ENCODE results near the gene FBXW11. TPM values are rescaled to one million over a fixed set of nuclear protein-coding genes. Genes with fewer than 3 reads are reported as not detected.

Gene FBXW11
- total RNA-seq, 2 donors from 2014 or later, result 29.0 to 64.6 TPM

DNA sequence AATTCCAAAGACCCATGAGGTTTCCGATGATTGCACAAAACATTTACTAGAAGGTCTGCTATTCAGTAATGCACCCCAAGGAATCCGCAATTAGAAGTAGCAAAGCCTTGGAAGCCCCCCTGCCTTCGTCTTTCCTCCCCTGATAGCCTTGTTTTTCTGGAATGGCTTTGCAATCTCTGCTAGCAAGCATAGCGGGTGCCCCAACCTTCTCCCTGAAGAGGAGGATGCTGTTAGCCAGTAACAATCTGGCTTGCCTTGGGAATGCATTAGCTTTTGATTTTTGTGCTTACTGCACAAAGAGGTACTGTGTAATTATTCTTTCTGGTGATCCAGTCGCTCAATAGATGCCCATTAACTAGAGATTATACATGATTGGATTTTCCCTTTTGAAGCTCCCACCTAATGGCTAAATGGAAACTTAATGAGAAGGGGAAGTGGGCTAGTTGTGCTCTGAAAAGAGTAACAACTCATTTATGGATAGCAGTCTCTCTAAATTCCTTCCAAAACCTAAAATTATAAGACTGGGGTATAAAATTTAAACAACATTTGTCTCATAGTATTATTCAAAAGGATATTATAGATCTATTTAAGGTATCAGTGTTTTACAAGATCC lies 91.6 kb downstream of the FBXW11 start:
- Histone ChIP-seq H3K4me1 (peaks cover 43% of the 10 kb centered on the region), H3K9me3 (no peaks in the 10 kb centered on the region), H3K27ac (no peak overlapping the region), H3K4me3 (no peak overlapping the region), H3K36me3 (replicated peaks in 1 of 2; ENCODE audit: insufficient read depth in 1 of 2, low read depth in 2 of 2) (no peaks in the 10 kb centered on the region), H3K27me3 (no peaks in the 10 kb centered on the region)
- intact Hi-C loops (cut with DNase I), result loop anchor here (5.0 to 10.0 kb wide), 2 partner anchors 70 to 122 kb away; no protein-coding TSS in a partner anchor
- 73 to 75% methylated on average over 5 of the region's 5 CpGs for WGBS, 2 donors
- ATAC-seq, result no peak
- DNase-seq, result no peak
- TF ChIP-seq, protein P1, sequence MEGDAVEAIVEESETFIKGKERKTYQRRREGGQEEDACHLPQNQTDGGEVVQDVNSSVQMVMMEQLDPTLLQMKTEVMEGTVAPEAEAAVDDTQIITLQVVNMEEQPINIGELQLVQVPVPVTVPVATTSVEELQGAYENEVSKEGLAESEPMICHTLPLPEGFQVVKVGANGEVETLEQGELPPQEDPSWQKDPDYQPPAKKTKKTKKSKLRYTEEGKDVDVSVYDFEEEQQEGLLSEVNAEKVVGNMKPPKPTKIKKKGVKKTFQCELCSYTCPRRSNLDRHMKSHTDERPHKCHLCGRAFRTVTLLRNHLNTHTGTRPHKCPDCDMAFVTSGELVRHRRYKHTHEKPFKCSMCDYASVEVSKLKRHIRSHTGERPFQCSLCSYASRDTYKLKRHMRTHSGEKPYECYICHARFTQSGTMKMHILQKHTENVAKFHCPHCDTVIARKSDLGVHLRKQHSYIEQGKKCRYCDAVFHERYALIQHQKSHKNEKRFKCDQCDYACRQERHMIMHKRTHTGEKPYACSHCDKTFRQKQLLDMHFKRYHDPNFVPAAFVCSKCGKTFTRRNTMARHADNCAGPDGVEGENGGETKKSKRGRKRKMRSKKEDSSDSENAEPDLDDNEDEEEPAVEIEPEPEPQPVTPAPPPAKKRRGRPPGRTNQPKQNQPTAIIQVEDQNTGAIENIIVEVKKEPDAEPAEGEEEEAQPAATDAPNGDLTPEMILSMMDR (IDR thresholded peaks at IDR 0.05), result no peak
- no peak for TF ChIP-seq POLR2A (IDR thresholded peaks at IDR 0.05)

DNA sequence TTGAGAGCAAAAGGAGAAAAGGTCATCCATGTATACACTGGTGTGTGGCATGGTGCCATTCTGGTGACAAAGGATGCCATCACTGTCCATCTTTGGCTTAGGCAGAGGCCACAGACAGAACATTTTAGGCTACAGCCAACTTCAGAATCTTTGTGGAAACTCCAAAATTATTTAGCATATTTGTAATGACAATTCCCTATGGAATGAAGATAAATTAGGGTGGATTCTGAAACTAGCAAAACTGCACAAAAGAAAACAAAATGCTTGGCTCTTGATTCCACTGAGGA lies 92.5 kb downstream of the FBXW11 start:
- H3K27me3 ChIP-seq, result no peaks in the 10 kb centered on the region
- no peak for DNase-seq
- no peak for ATAC-seq
- H3K4me3 ChIP-seq, result no peak overlapping the region
- H3K36me3 ChIP-seq (replicated peaks in 1 of 2; ENCODE audit: insufficient read depth in 1 of 2, low read depth in 2 of 2), result no peaks in the 10 kb centered on the region
- no peaks in the 10 kb centered on the region for H3K9me3 ChIP-seq
- no peak for TF ChIP-seq POLR2A (IDR thresholded peaks at IDR 0.05)
- TF ChIP-seq, protein P1 (IDR thresholded peaks at IDR 0.05), result no peak
- intact Hi-C loops (cut with DNase I), result loop anchor here (10.0 kb wide), 1 partner anchor 71 kb away; no protein-coding TSS in a partner anchor
- peak overlapping the region in 2 of 4 donors; percentile 18 to 45 for H3K27ac ChIP-seq
- peaks cover 43% of the 10 kb centered on the region for H3K4me1 ChIP-seq

DNA sequence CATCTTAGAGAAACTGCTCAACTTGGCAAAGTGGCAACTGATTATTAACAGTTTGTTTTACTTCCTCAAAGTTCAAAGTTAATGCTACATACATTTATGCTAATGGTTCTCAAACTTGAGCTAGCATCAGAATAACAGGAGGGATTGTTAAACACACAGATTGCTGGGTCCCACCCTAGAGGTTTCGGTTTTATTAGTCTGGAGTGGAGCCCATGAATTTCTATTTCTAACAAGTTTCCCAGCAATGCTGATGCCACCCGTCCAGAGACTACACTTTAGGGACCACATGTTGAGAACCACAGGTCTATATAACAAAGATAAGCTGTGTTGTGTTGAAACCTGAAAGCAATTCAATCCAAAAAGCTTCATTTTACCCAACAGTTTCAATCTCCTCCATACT lies 95.3 kb downstream of the FBXW11 start:
- DNase-seq, result no peak
- H3K9me3 ChIP-seq, result no peaks in the 10 kb centered on the region
- WGBS, 2 donors, result 42 to 62% methylated on average over 2 of the region's 2 CpGs
- no peak overlapping the region for H3K4me3 ChIP-seq
- H3K27ac ChIP-seq, result peak overlapping the region in 1 of 4 donors; percentile 12
- peaks cover 49% of the 10 kb centered on the region for H3K4me1 ChIP-seq
- intact Hi-C loops (cut with DNase I), result loop anchor here (10.0 kb wide), 1 partner anchor 74 kb away; no protein-coding TSS in a partner anchor
- no peaks in the 10 kb centered on the region for H3K36me3 ChIP-seq (replicated peaks in 1 of 2; ENCODE audit: insufficient read depth in 1 of 2, low read depth in 2 of 2)
- no peaks in the 10 kb centered on the region for H3K27me3 ChIP-seq
- no peak for ATAC-seq
- TF ChIP-seq, protein P1 (IDR thresholded peaks at IDR 0.05), result no peak
- no peak for TF ChIP-seq POLR2A (IDR thresholded peaks at IDR 0.05)

DNA sequence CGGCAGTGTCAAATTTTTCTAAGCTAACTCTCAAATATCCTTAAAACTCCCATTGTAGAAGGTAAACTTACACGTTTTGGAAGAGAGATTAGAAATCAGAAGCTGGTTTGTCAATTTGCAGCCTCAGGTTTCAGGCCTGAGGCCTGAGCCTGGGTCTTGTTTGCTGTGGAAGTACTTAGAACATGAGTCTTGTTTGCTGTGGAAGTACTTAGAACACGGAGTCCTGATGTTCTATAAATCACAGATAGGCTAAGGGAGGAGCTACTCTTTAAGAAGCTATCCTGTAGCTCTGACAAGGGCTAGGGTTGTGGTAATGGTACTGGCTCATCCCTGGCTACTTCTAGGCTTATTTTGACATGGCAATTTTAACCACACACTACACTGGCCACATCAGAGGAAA lies 97.8 kb downstream of the FBXW11 start:
- H3K36me3 ChIP-seq (replicated peaks in 1 of 2; ENCODE audit: insufficient read depth in 1 of 2, low read depth in 2 of 2), result no peaks in the 10 kb centered on the region
- 56% methylated on average over 3 of the region's 3 CpGs for WGBS, 2 donors
- intact Hi-C loops (cut with DNase I), result loop anchor here (5.0 kb wide), 1 partner anchor 134 kb away; no protein-coding TSS in a partner anchor
- H3K4me1 ChIP-seq, result peaks cover 40% of the 10 kb centered on the region
- no peak for TF ChIP-seq POLR2A (IDR thresholded peaks at IDR 0.05)
- TF ChIP-seq, protein P1 (IDR thresholded peaks at IDR 0.05), result no peak
- H3K27me3 ChIP-seq, result no peaks in the 10 kb centered on the region
- ATAC-seq (no peak), DNase-seq (no peak)
- H3K4me3 ChIP-seq, result no peak overlapping the region
- no peak overlapping the region for H3K27ac ChIP-seq
- H3K9me3 ChIP-seq, result no peaks in the 10 kb centered on the region

Data from body of pancreas (tissue), 4 donors.